ENCODE measurements around the gene VWA5B2. TPM values are rescaled to one million over a fixed set of nuclear protein-coding genes. Genes with fewer than 3 reads are reported as not detected.

The VWA5B2 gene
- total and polyA plus RNA-seq, 2 experiments from 2014 or later: 0.66 TPM; not detected in 1

DNA sequence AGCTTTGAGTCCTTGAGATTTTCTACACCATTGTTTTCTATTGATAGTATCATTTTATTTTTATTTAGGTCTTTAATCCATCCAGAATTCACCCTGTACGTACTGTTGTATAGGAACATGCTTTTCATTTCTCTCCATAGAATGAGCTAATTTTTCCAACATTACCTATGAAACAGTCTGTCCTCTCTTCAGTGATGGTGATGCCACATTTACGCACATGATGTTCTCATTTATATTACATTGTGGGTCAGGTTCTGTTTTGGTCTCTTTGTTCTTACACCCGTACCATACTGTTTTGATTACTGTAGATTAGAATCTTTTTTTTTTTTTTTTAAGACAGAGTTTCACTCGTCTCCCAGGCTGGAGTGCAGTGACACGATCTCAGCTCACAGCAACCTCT is 17.7 kb upstream of the VWA5B2 start (continued):
- no peak for TF ChIP-seq REST (IDR thresholded peaks at IDR 0.05; ENCODE audit: unreplicated experiment)
- TF ChIP-seq EZH2phosphoT487 (IDR thresholded peaks at IDR 0.05; ENCODE audit: unreplicated experiment): no peak
- TF ChIP-seq POLR2AphosphoS5 (IDR thresholded peaks at IDR 0.05; ENCODE audit: low read depth): no peak
- no peak for TF ChIP-seq CTCF (conservative IDR thresholded peaks at IDR 0.05; ENCODE audit: low read depth in 2 of 2)
- TF ChIP-seq CREB1 (CRISPR knock-in tag; IDR thresholded peaks at IDR 0.05; ENCODE audit: low read depth): no peak

DNA sequence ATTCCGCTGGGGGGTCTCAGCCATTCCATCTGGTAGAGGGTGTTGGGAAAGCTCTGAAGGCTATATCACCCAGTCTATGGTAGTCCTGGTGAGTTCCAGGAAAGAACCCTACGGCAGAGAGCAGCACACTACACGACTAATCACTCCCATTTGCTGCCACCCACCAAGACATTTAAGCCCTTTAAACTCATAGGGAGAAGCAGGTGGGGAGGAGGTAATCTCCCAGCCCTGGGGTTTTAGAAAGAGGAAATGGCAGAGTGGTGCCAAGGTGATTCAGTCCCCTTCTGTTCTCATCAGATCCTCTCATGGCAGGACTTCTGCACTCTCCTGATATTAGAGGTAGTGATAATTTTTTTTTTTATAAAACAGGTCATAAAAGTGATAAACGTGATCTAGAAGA is 10.6 kb upstream of the VWA5B2 start:
- Histone ChIP-seq H3F3A (replicated peaks; ENCODE audit: low read depth) (no peaks in the 10 kb centered on the region), H3K27me3 (ENCODE audit: insufficient read depth) (no peaks in the 10 kb centered on the region), H3K4me2 (no peak overlapping the region), H4K20me1 (replicated peaks; ENCODE audit: insufficient read depth) (0 out of 2 replicates have a peak, but pooled peaks cover 4% of the 10 kb centered on the region), H2AFZ (no peak overlapping the region), H3K79me2 (replicated peaks; ENCODE audit: insufficient read depth) (no peaks in the 10 kb centered on the region), H3K27ac (ENCODE audit: low read depth) (no peak overlapping the region), H3K4me1 (ENCODE audit: insufficient read depth) (no peaks in the 10 kb centered on the region), H3K4me3 (no peak overlapping the region), H3K36me3 (ENCODE audit: insufficient read depth) (no peaks in the 10 kb centered on the region), H3K9me2 (ENCODE audit: insufficient read depth) (no peaks in the 10 kb centered on the region)
- Mint-ChIP-seq H3K27ac (no peak overlapping the region), H3K9me3 (no peaks in the 10 kb centered on the region), H3K27me3 (ENCODE audit: insufficient read depth, low read depth, poor library complexity) (peaks cover 5% of the 10 kb centered on the region), H3K36me3 (ENCODE audit: low read depth) (no peaks in the 10 kb centered on the region), H3K4me3 (no peak overlapping the region), H3K4me1 (no peaks in the 10 kb centered on the region)
- ATAC-seq (no peak), DNase-seq (ENCODE audit: low spot score) (no peak)
- no peak for TF ChIP-seq REST (IDR thresholded peaks at IDR 0.05; ENCODE audit: unreplicated experiment)
- no peak for TF ChIP-seq JUNB (IDR thresholded peaks at IDR 0.05; ENCODE audit: unreplicated experiment)
- no peak for TF ChIP-seq CREB1 (CRISPR knock-in tag; IDR thresholded peaks at IDR 0.05; ENCODE audit: low read depth)
- TF ChIP-seq NANOG (IDR thresholded peaks at IDR 0.05; ENCODE audit: borderline replicate concordance): no peak
